H1 (cell line): ENCODE measurements around the gene GAK. TPM values are rescaled to one million over a fixed set of nuclear protein-coding genes. Genes with fewer than 3 reads are reported as not detected.

Source experiments
- CTCF ChIA-PET: fragments of 300-600 bp; sonication (Branson Sonifier 250); formaldehyde crosslinking; loops from one replicate; lab custom pipeline; 2021; ENCODE audit not compliant: partially characterized antibody; lab: Charles Lee
- POLR2A ChIA-PET: fragments of 300-600 bp; sonication (Branson Sonifier 250); formaldehyde crosslinking; loops from one replicate; lab custom pipeline; 2021; ENCODE audit warnings: inconsistent platforms; ENCODE audit not compliant: partially characterized antibody; lab: Charles Lee
- DNase-seq, 2 experiments: peaks; one replicate each; pipeline versions ENCODE4 v3.0.0 to v3.0.0-alpha.2; 2010 to 2022; ENCODE audit warnings: low spot score in 2 of 2, low read depth in 1 of 2, mixed read lengths in 1 of 2
- FAIRE-seq: peaks from 2 replicates; lab custom pipeline; 2011; peaks lifted over from hg19 to GRCh38; lab: Jason Lieb, UNC
- H2AFZ ChIP-seq: 2 replicates; pipeline ENCODE4 v1.8.1; 2012; ENCODE audit warnings: low read length, inconsistent platforms
- H2AK5ac ChIP-seq: 2 replicates; pipeline ENCODE4 v1.6.1; 2013; ENCODE audit warnings: low read depth, low read length
- H2BK120ac ChIP-seq: replicated peaks from 2 replicates; pipeline ENCODE3; 2013; ENCODE audit warnings: low read depth, low read length, inconsistent platforms
- H2BK12ac ChIP-seq: 2 replicates; pipeline ENCODE4 v1.6.1; 2013; ENCODE audit warnings: low read depth, low read length
- H2BK15ac ChIP-seq: 2 replicates; pipeline ENCODE4 v1.6.1; 2013; ENCODE audit warnings: low read length
- H2BK20ac ChIP-seq: 2 replicates; pipeline ENCODE4 v1.6.1; 2013; ENCODE audit warnings: low read length
- H2BK5ac ChIP-seq: 2 replicates; pipeline ENCODE4 v1.6.1; 2013; ENCODE audit warnings: low read depth, low read length
- H3K14ac ChIP-seq: 2 replicates; pipeline ENCODE4 v1.6.1; 2013; ENCODE audit warnings: inconsistent platforms; ENCODE audit not compliant: insufficient read length
- H3K18ac ChIP-seq: 2 replicates; pipeline ENCODE4 v1.6.1; 2013; ENCODE audit warnings: low read length; ENCODE audit errors: extremely low read depth
- H3K23ac ChIP-seq: 2 replicates; pipeline ENCODE4 v1.6.1; 2013; ENCODE audit warnings: inconsistent platforms; ENCODE audit not compliant: insufficient read length
- H3K23me2 ChIP-seq: 2 replicates; pipeline ENCODE4 v1.6.1; 2013; ENCODE audit warnings: low read depth, low read length
- H3K27ac ChIP-seq: 2 replicates; pipeline ENCODE4 v1.6.1; 2011; ENCODE audit warnings: low read depth, low read length, inconsistent platforms
- H3K27me3 ChIP-seq, 4 experiments: replicated peaks in 1 of 4; 1 replicate in 1 of 4; 2 replicates in 3 of 4; pipeline versions ENCODE4 v1.6.1 to v1.8.1; 2011 to 2013; ENCODE audit warnings: low read length in 3 of 4, mild to moderate bottlenecking in 3 of 4, inconsistent platforms in 2 of 4, mixed read lengths in 2 of 4, moderate library complexity in 1 of 4; ENCODE audit not compliant: control insufficient read depth in 3 of 4, insufficient read depth in 3 of 4; ENCODE audit errors: extremely low read depth in 1 of 4
- H3K36me3 ChIP-seq, 4 experiments: 2 replicates each; pipeline versions ENCODE4 v1.6.1 to v1.8.1; 2011 to 2013; ENCODE audit warnings: mild to moderate bottlenecking in 4 of 4, low read length in 3 of 4, moderate library complexity in 2 of 4, control low read depth in 1 of 4, inconsistent platforms in 1 of 4; ENCODE audit not compliant: insufficient read depth in 4 of 4, control insufficient read depth in 2 of 4
- H3K4ac ChIP-seq: replicated peaks from 2 replicates; pipeline ENCODE3; 2013; ENCODE audit warnings: low read length, low read depth, mixed read lengths, inconsistent platforms; ENCODE audit not compliant: insufficient read length
- H3K4me1 ChIP-seq, 4 experiments: replicated peaks in 1 of 4; 1 replicate in 1 of 4; 2 replicates in 3 of 4; pipeline versions ENCODE4 v1.6.1 to v1.8.1; 2011 to 2013; ENCODE audit warnings: low read length in 3 of 4, inconsistent platforms in 2 of 4, mixed read lengths in 1 of 4; ENCODE audit not compliant: insufficient read depth in 4 of 4, control insufficient read depth in 3 of 4
- H3K4me2 ChIP-seq, 2 experiments: 2 replicates each; pipeline versions ENCODE4 v1.6.1 to v1.8.1; 2011 to 2013; ENCODE audit warnings: low read depth in 2 of 2, low read length in 2 of 2, control low read depth in 1 of 2, inconsistent platforms in 1 of 2, mild to moderate bottlenecking in 1 of 2; ENCODE audit not compliant: insufficient read depth in 1 of 2
- H3K4me3 ChIP-seq, 4 experiments: fragments of 200-600, 300-600 bp in 1 of 4; sonication (generic), shearing (Covaris generic), sonication (Bioruptor Twin) in 1 of 4; 2 replicates each; pipeline versions ENCODE4 v1.5.1 to v1.8.1; 2011 to 2016; ENCODE audit warnings: low read length in 4 of 4, low read depth in 3 of 4, control low read depth in 2 of 4, inconsistent platforms in 2 of 4, mild to moderate bottlenecking in 2 of 4, mixed read lengths in 1 of 4, moderate library complexity in 1 of 4; ENCODE audit not compliant: insufficient read depth in 2 of 4; ENCODE audit errors: extremely low read depth in 1 of 4
- H3K56ac ChIP-seq: replicated peaks from 2 replicates; pipeline ENCODE3; 2013; ENCODE audit warnings: low read depth, mild to moderate bottlenecking, mixed read lengths, low read length, inconsistent platforms; ENCODE audit not compliant: insufficient read length
- H3K79me1 ChIP-seq: 2 replicates; pipeline ENCODE4 v1.6.1; 2013; ENCODE audit warnings: low read depth, low read length, control low read depth
- H3K79me2 ChIP-seq, 2 experiments: 2 replicates each; pipeline versions ENCODE4 v1.6.1 to v1.8.1; 2012 to 2013; ENCODE audit warnings: low read length in 2 of 2, mild to moderate bottlenecking in 2 of 2, inconsistent platforms in 1 of 2; ENCODE audit not compliant: insufficient read depth in 2 of 2, control insufficient read depth in 1 of 2
- H3K9ac ChIP-seq, 4 experiments: replicated peaks in 1 of 4; 1 replicate in 1 of 4; 2 replicates in 3 of 4; pipeline versions ENCODE4 v1.6.1 to v1.8.1; 2011 to 2013; ENCODE audit warnings: low read depth in 3 of 4, low read length in 3 of 4, control low read depth in 2 of 4, mild to moderate bottlenecking in 2 of 4, moderate library complexity in 2 of 4, inconsistent platforms in 1 of 4; ENCODE audit errors: extremely low read depth in 1 of 4
- H3K9me3 ChIP-seq, 2 experiments: 2 replicates each; pipeline versions ENCODE4 v1.6.1 to v1.8.1; 2012 to 2013; ENCODE audit warnings: mild to moderate bottlenecking in 2 of 2, moderate library complexity in 2 of 2, control low read depth in 1 of 2, inconsistent platforms in 1 of 2, low read depth in 1 of 2, low read length in 1 of 2, mixed read lengths in 1 of 2; ENCODE audit not compliant: insufficient read depth in 2 of 2
- H4K20me1 ChIP-seq, 2 experiments: replicated peaks in 1 of 2; 2 replicates each; pipeline versions ENCODE3 to v1.8.1; 2011 to 2013; ENCODE audit warnings: inconsistent platforms in 2 of 2, low read length in 2 of 2, mild to moderate bottlenecking in 1 of 2; ENCODE audit not compliant: insufficient read depth in 2 of 2, control insufficient read depth in 1 of 2
- H4K5ac ChIP-seq: 2 replicates; pipeline ENCODE4 v1.6.1; 2013; ENCODE audit warnings: low read length, low read depth, mixed read lengths, inconsistent platforms; ENCODE audit not compliant: insufficient read length
- H4K8ac ChIP-seq: 2 replicates; pipeline ENCODE4 v1.8.0; 2013; ENCODE audit warnings: mild to moderate bottlenecking, moderate library complexity, low read length, inconsistent platforms; ENCODE audit not compliant: insufficient read depth; ENCODE audit errors: extremely low read depth
- H4K91ac ChIP-seq: replicated peaks from 2 replicates; pipeline ENCODE3; 2013; ENCODE audit warnings: low read length, mixed read lengths, inconsistent platforms; ENCODE audit not compliant: insufficient read length
- CBX5 ChIP-seq: fragments of 300-800, 300-1000 bp; sonication (generic); IDR thresholded peaks from 2 replicates; pipeline ENCODE4 v1.7.1; 2016; ENCODE audit warnings: antibody characterized with exemption, low read length, low read depth
- EGR1 ChIP-seq: IDR thresholded peaks from 2 replicates; pipeline ENCODE4 v1.6.1; 2011; ENCODE audit warnings: low read depth, low read length, borderline replicate concordance
- FOSL1 ChIP-seq: IDR thresholded peaks from 2 replicates; pipeline ENCODE4 v1.6.1; 2011; ENCODE audit warnings: mild to moderate bottlenecking, low read depth, low read length, moderate library complexity; ENCODE audit not compliant: insufficient read depth
- KDM1A ChIP-seq: fragments of 200-600, 300-600 bp; sonication (generic); IDR thresholded peaks from 2 replicates; pipeline ENCODE4 v1.7.1; 2016; ENCODE audit warnings: mild to moderate bottlenecking, low read length, borderline replicate concordance
- WGBS, 2 experiments: shearing (Covaris generic) in 1 of 2; methylation state at CpG; one replicate each; pipeline versions ENCODE4 v1.1.6 to v1.1.7; 2013 to 2015; ENCODE audit warnings: low lambda C conversion rate in 2 of 2, mixed read lengths in 2 of 2, inconsistent platforms in 1 of 2, low coverage in 1 of 2, missing lambda C conversion rate in 1 of 2; ENCODE audit not compliant: insufficient replicate concordance in 2 of 2, insufficient coverage in 1 of 2, insufficient read length in 1 of 2; ENCODE audit errors: extremely low coverage in 1 of 2, missing lambda C conversion rate in 1 of 2; 5-methylcytosine and 5-hydroxymethylcytosine counted together
- polyA plus RNA-seq, 7 experiments: library from polyadenylated mRNA; depleted of rRNA in 3 of 7; stranded (reverse) in 5 of 7; unstranded in 2 of 7; fragments of >200 nt in 5 of 7; fragments of 200-250 nt in 2 of 7; gene quantifications; 1 replicate in 5 of 7; 2 replicates in 1 of 7; 4 replicates in 1 of 7; pipeline versions ENCODE4 v1.2.1 to v1.2.3, GENCODE V29; 2011 to 2013; ENCODE audit warnings: missing spikeins in 2 of 7, mixed read lengths in 2 of 7
- total RNA-seq: library from RNA; stranded (reverse); fragmentation: NEBNext Ultra II Directional; extraction: Animal tissue kit (Norgen Biotek cat#: 25700); gene quantifications from 2 replicates; pipeline ENCODE4 v1.2.1, GENCODE V29; 2021

GAK gene
- total and polyA plus RNA-seq, 2 of the 8 experiments (the other 6 are each of a cell fraction or from before 2014, with no cell fraction given), result 31.5 to 70.8 TPM

DNA sequence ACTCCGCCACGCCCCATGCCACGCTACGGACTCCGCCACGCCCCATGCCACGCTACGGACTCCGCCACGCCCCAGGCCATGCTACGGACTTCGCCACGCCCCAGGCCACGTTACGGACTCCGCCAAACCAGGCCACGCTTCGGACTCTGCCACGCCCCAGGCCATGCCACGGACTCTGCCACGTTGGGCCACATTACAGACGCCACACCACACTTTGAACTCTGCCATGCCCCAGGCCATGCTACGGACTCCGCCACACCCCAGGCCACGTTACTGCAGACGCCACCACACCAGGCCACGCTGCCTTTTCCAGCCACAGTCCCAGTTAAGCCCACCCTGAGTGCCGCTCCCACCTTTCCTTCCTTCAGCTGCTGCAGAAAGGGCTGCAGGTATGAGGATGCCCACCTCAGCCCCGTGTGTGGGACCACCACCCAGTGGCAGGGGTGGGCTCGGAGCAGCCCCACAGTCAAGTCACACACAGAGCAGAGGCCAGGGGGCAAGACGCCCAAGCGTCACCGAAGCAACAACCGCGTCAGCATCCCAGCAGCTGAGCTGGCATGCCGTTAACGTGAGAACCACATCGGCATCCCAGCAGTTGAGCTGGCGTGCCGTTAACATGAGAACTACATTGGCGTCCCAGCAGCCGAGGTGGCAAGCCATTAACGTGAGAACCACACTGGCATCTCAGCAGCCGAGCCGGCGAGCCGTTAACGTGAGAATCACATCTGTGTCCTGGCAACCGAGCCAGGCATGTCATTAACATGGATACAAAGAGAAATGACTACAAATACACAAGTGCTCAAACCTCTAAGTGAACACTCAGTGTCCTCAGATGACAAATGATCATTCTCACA lies 26.4 kb downstream of the GAK start:
- Histone ChIP-seq H4K20me1 (peaks cover 3 to 4% of the 10 kb centered on the region in 2 experiments), H3K4me3 (no peak overlapping the region), H2BK120ac (no peak overlapping the region), H3K18ac (no peak overlapping the region), H2BK12ac (no peak overlapping the region), H4K8ac (no peak overlapping the region; the same call in 1 of the 2 replicates), H2BK15ac (no peak overlapping the region), H2AFZ (no peak overlapping the region), H3K14ac (no peak overlapping the region), H4K5ac (no peak overlapping the region), H3K4me1 (peaks cover 0 to 8% (median 0%) of the 10 kb centered on the region in 4 experiments; a peak in 3 of 7 replicates), H3K36me3 (peaks cover 0 to 3% (median 0%) of the 10 kb centered on the region in 4 experiments; a peak in 1 of 8 replicates), H3K56ac (no peak overlapping the region), H3K79me1 (peaks cover 8% of the 10 kb centered on the region; the same call in 1 of the 2 replicates), H3K23me2 (no peaks in the 10 kb centered on the region), H3K9ac (no peak overlapping the region), H2BK20ac (no peak overlapping the region), H3K9me3 (peaks cover 0 to 10% of the 10 kb centered on the region in 2 experiments; a peak in 1 of 4 replicates), H2BK5ac (no peak overlapping the region), H2AK5ac (no peak overlapping the region), H3K79me2 (peaks cover 0 to 4% of the 10 kb centered on the region in 2 experiments; a peak in 2 of 4 replicates), H3K23ac (no peak overlapping the region), H3K27me3 (no peaks in the 10 kb centered on the region; a peak in 1 of 7 replicates), H3K27ac (no peak overlapping the region), H4K91ac (no peak overlapping the region), H3K4ac (no peak overlapping the region), H3K4me2 (no peak overlapping the region)
- DNase-seq (no peak), FAIRE-seq (no peak)
- CTCF ChIA-PET, result no interaction called here
- TF ChIP-seq EGR1 (peak; percentile 99), CBX5 (no peak), KDM1A (peak; percentile 64; the same call in 1 of the 2 replicates), FOSL1 (peak; percentile 91)
- POLR2A ChIA-PET, result no interaction called here
- WGBS, 2 experiments, result 96% methylated on average over 47 of the region's 49 CpGs; no CpG with 5 or more reads in 1 of the 2 experiments
